ENCODE data around the gene GBP5. TPM values are rescaled to one million over a fixed set of nuclear protein-coding genes. Genes with fewer than 3 reads are reported as not detected.
"Not testable (repeated sequence)": the region's sequence is repeated elsewhere in the genome, so short reads cannot be mapped to it uniquely, and the experiment has no call there.

Gene GBP5
- 107 and 110 TPM in 2 replicates for total RNA-seq

- intact Hi-C loops (cut with micrococcal nuclease), result loop anchor here (1.0 to 10.0 kb wide), 3 partner anchors 13 to 272 kb away; no protein-coding TSS in a partner anchor
- not testable (repeated sequence) for H3K9me3 Mint-ChIP-seq, H3K27me3 Mint-ChIP-seq
- DNase-seq, result peak; percentile 94
- H3K27ac Mint-ChIP-seq, result peak within 1 kb of the TSS; percentile 96
- peaks cover 46% of the 10 kb centered on the region for H3K36me3 Mint-ChIP-seq (ENCODE audit: low read depth)
- peak within 1 kb of the TSS; percentile 99 for H3K4me3 Mint-ChIP-seq
- H3K4me1 Mint-ChIP-seq, result peaks cover 67% of the 10 kb centered on the region
These were observed at the start of gene GBP5 for GRCh38 chr1:89272269-89273041. TSS of gene GBP5 (minus strand) at chr1:89272860. CDS start at chr1:89269555, 3,305 bp downstream.

GRCh38 chr1:89322402-89322801 lies 49.7 kb upstream of the GBP5 start:
- H3K27ac Mint-ChIP-seq, result no peak overlapping the region
- DNase-seq, result no peak
- intact Hi-C loops (cut with micrococcal nuclease), result no loop called here
- no peaks in the 10 kb centered on the region for H3K27me3 Mint-ChIP-seq
- H3K36me3 Mint-ChIP-seq (ENCODE audit: low read depth), result peaks cover 31% of the 10 kb centered on the region
- H3K4me3 Mint-ChIP-seq, result no peak overlapping the region
- H3K9me3 Mint-ChIP-seq, result peaks cover 61% of the 10 kb centered on the region
- peaks cover 3% of the 10 kb centered on the region for H3K4me1 Mint-ChIP-seq

- no peaks in the 10 kb centered on the region for H3K27me3 Mint-ChIP-seq
- intact Hi-C loops (cut with micrococcal nuclease), result no loop called here
- H3K36me3 Mint-ChIP-seq (ENCODE audit: low read depth), result peaks cover 22% of the 10 kb centered on the region
- H3K4me1 Mint-ChIP-seq, result peaks cover 36% of the 10 kb centered on the region
- H3K4me3 Mint-ChIP-seq, result no peak overlapping the region
- H3K9me3 Mint-ChIP-seq, result peaks cover 23% of the 10 kb centered on the region
- DNase-seq, result no peak
- peak overlapping the region; percentile 14 for H3K27ac Mint-ChIP-seq
These were observed 39.9 kb upstream of the GBP5 start for GRCh38 chr1:89312572-89312971.

GRCh38 chr1:89311757-89312156 lies 39.1 kb upstream of the GBP5 start:
- peaks cover 16% of the 10 kb centered on the region for H3K9me3 Mint-ChIP-seq
- H3K36me3 Mint-ChIP-seq (ENCODE audit: low read depth), result peaks cover 19% of the 10 kb centered on the region
- H3K27ac Mint-ChIP-seq, result peak overlapping the region; percentile 78
- peak; percentile 72 for DNase-seq
- no peaks in the 10 kb centered on the region for H3K27me3 Mint-ChIP-seq
- H3K4me3 Mint-ChIP-seq, result peak overlapping the region; percentile 48
- peaks cover 38% of the 10 kb centered on the region for H3K4me1 Mint-ChIP-seq
- intact Hi-C loops (cut with micrococcal nuclease), result loop anchor here (2.0 kb wide), 1 partner anchor 51 kb away; no protein-coding TSS in a partner anchor

GRCh38 chr1:89310976-89311375 lies 38.3 kb upstream of the GBP5 start:
- Mint-ChIP-seq H3K27ac (peak overlapping the region; percentile 92), H3K4me1 (peaks cover 43% of the 10 kb centered on the region), H3K9me3 (peaks cover 16% of the 10 kb centered on the region), H3K27me3 (no peaks in the 10 kb centered on the region), H3K36me3 (ENCODE audit: low read depth) (peaks cover 15% of the 10 kb centered on the region), H3K4me3 (peak overlapping the region; percentile 70)
- intact Hi-C loops (cut with micrococcal nuclease), result loop anchor here (1.0 to 2.0 kb wide), 3 partner anchors 11 to 52 kb away; no protein-coding TSS in a partner anchor
- peak; percentile 57 for DNase-seq

- DNase-seq, result peak; percentile 64
- Mint-ChIP-seq H3K27me3 (no peaks in the 10 kb centered on the region), H3K9me3 (peaks cover 16% of the 10 kb centered on the region), H3K36me3 (ENCODE audit: low read depth) (peaks cover 15% of the 10 kb centered on the region), H3K4me3 (peak overlapping the region; percentile 70), H3K4me1 (peaks cover 46% of the 10 kb centered on the region), H3K27ac (peak overlapping the region; percentile 92)
- intact Hi-C loops (cut with micrococcal nuclease), result loop anchor here (1.0 to 2.0 kb wide), 3 partner anchors 10 to 52 kb away; no protein-coding TSS in a partner anchor
These were observed 37.8 kb upstream of the GBP5 start for GRCh38 chr1:89310505-89310904.

- H3K36me3 Mint-ChIP-seq (ENCODE audit: low read depth), result peaks cover 13% of the 10 kb centered on the region
- H3K9me3 Mint-ChIP-seq, result peaks cover 16% of the 10 kb centered on the region
- intact Hi-C loops (cut with micrococcal nuclease), result loop anchor here (1.0 to 2.0 kb wide), 3 partner anchors 10 to 53 kb away; no protein-coding TSS in a partner anchor
- H3K27ac Mint-ChIP-seq, result peak overlapping the region; percentile 92
- peaks cover 50% of the 10 kb centered on the region for H3K4me1 Mint-ChIP-seq
- H3K4me3 Mint-ChIP-seq, result peak overlapping the region; percentile 70
- no peak for DNase-seq
- H3K27me3 Mint-ChIP-seq, result no peaks in the 10 kb centered on the region
These were observed 37.2 kb upstream of the GBP5 start for GRCh38 chr1:89309828-89310227.

GRCh38 chr1:89306273-89306672 lies 33.6 kb upstream of the GBP5 start:
- no peak for DNase-seq
- peaks cover 9% of the 10 kb centered on the region for H3K36me3 Mint-ChIP-seq (ENCODE audit: low read depth)
- intact Hi-C loops (cut with micrococcal nuclease), result no loop called here
- peaks cover 46% of the 10 kb centered on the region for H3K4me1 Mint-ChIP-seq
- H3K27me3 Mint-ChIP-seq, result no peaks in the 10 kb centered on the region
- H3K4me3 Mint-ChIP-seq, result no peak overlapping the region
- peak overlapping the region; percentile 62 for H3K27ac Mint-ChIP-seq
- H3K9me3 Mint-ChIP-seq, result peaks cover 16% of the 10 kb centered on the region

- no peak overlapping the region for H3K27ac Mint-ChIP-seq
- intact Hi-C loops (cut with micrococcal nuclease), result no loop called here
- H3K36me3 Mint-ChIP-seq (ENCODE audit: low read depth), result peaks cover 6% of the 10 kb centered on the region
- no peak overlapping the region for H3K4me3 Mint-ChIP-seq
- H3K4me1 Mint-ChIP-seq, result peaks cover 40% of the 10 kb centered on the region
- no peak for DNase-seq
- no peaks in the 10 kb centered on the region for H3K27me3 Mint-ChIP-seq
- peaks cover 16% of the 10 kb centered on the region for H3K9me3 Mint-ChIP-seq
These were observed 32.8 kb upstream of the GBP5 start for GRCh38 chr1:89305493-89305892.

- peaks cover 6% of the 10 kb centered on the region for H3K36me3 Mint-ChIP-seq (ENCODE audit: low read depth)
- H3K9me3 Mint-ChIP-seq, result peaks cover 15% of the 10 kb centered on the region
- H3K4me1 Mint-ChIP-seq, result peaks cover 39% of the 10 kb centered on the region
- intact Hi-C loops (cut with micrococcal nuclease), result no loop called here
- no peak for DNase-seq
- H3K27ac Mint-ChIP-seq, result no peak overlapping the region
- no peak overlapping the region for H3K4me3 Mint-ChIP-seq
- H3K27me3 Mint-ChIP-seq, result no peaks in the 10 kb centered on the region
These were observed 32.0 kb upstream of the GBP5 start for GRCh38 chr1:89304572-89305230.

- Mint-ChIP-seq H3K36me3 (ENCODE audit: low read depth) (peaks cover 6% of the 10 kb centered on the region), H3K27ac (no peak overlapping the region), H3K4me1 (peaks cover 42% of the 10 kb centered on the region), H3K27me3 (no peaks in the 10 kb centered on the region), H3K9me3 (peaks cover 4% of the 10 kb centered on the region), H3K4me3 (no peak overlapping the region)
- peak; percentile 51 for DNase-seq
- intact Hi-C loops (cut with micrococcal nuclease), result no loop called here
These were observed 30.2 kb upstream of the GBP5 start for GRCh38 chr1:89302697-89303332.

- Mint-ChIP-seq H3K4me1 (peaks cover 50% of the 10 kb centered on the region), H3K4me3 (peak overlapping the region; percentile 17), H3K27ac (peak overlapping the region; percentile 81)
- not testable (repeated sequence) for H3K27me3 Mint-ChIP-seq; H3K9me3 Mint-ChIP-seq; H3K36me3 Mint-ChIP-seq (ENCODE audit: low read depth)
- intact Hi-C loops (cut with micrococcal nuclease), result loop anchor here (1.0 to 2.0 kb wide), 3 partner anchors 10 to 17 kb away; no protein-coding TSS in a partner anchor
- peak; percentile 71 for DNase-seq
These were observed 27.2 kb upstream of the GBP5 start for GRCh38 chr1:89299739-89300463.

GRCh38 chr1:89298461-89298860 lies 25.8 kb upstream of the GBP5 start:
- DNase-seq, result peak; percentile 68
- Mint-ChIP-seq H3K4me1 (peaks cover 57% of the 10 kb centered on the region), H3K27ac (peak overlapping the region; percentile 61), H3K36me3 (ENCODE audit: low read depth) (peaks cover 11% of the 10 kb centered on the region), H3K9me3 (peaks cover 6% of the 10 kb centered on the region), H3K4me3 (peak overlapping the region; percentile 28), H3K27me3 (no peaks in the 10 kb centered on the region)
- intact Hi-C loops (cut with micrococcal nuclease), result loop anchor here (1.0 to 2.0 kb wide), 2 partner anchors 16 to 24 kb away; no protein-coding TSS in a partner anchor
